GM12892 (cell line): Measurements from ENCODE around the gene ARFGAP2.

ENCODE experiments used
- POLR2A ChIP-seq: IDR thresholded peaks from 2 replicates; pipeline ENCODE4 v1.6.1; 2011; ENCODE audit warnings: low read depth, low read length, control low read depth
- POLR2AphosphoS5 ChIP-seq: IDR thresholded peaks from 2 replicates; pipeline ENCODE4 v1.6.1; 2011; ENCODE audit warnings: low read depth, low read length, control low read depth
- TAF1 ChIP-seq: IDR thresholded peaks from 2 replicates; pipeline ENCODE4 v1.6.1; 2011; ENCODE audit warnings: low read depth, mild to moderate bottlenecking, control low read depth, low read length, borderline replicate concordance

DNA sequence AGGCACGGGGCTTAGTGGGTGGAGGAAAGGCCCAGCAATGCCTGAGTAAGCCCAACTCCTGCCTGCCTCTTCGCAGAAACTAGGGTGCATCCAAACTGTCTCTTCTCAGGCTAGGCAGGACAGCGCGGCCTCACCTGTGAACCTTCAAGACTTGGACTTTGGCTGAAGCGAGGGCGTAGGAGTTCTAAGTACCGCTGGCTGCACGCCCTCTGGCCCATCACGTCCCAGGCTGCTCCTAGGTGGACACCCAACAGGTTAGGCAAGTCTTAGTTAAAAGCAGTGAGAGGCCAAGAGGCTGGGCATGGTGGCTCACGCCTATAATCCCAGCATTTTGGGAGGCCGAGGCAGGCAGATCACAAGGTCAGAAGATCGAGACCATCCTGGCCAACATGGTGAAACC is 36.3 kb upstream of the ARFGAP2 start:
- no peak for TF ChIP-seq POLR2A
- TF ChIP-seq POLR2AphosphoS5, result no peak
- no peak for TF ChIP-seq TAF1
